Spleen (tissue), 11 donors: Measurements from ENCODE around the gene MSI1. TPM values are rescaled to one million over a fixed set of nuclear protein-coding genes. Genes with fewer than 3 reads are reported as not detected.

Experiments
- DNase-seq: peaks from one replicate; pipeline ENCODE4 v3.0.0-alpha.2; 2020
- H3K27ac ChIP-seq, 8 donors: fragments of 200-600 bp; sonication (generic) in 7 of 8; 1 replicate in 4 of 8; 2 replicates in 4 of 8; pipeline versions ENCODE4 v1.5.0 to v1.8.0; 2016 to 2021; ENCODE audit warnings: inconsistent platforms in 4 of 8, mild to moderate bottlenecking in 4 of 8, moderate library complexity in 1 of 8
- H3K27me3 ChIP-seq, 7 donors: fragments of 200-600 bp; sonication (generic) in 6 of 7; replicated peaks in 1 of 7; 1 replicate in 4 of 7; 2 replicates in 3 of 7; pipeline versions ENCODE4 v1.5.0 to v1.8.0; 2016 to 2021; ENCODE audit warnings: inconsistent platforms in 3 of 7, mild to moderate bottlenecking in 1 of 7
- H3K36me3 ChIP-seq, 6 donors: fragments of 200-600 bp; sonication (generic) in 5 of 6; 1 replicate in 4 of 6; 2 replicates in 2 of 6; pipeline versions ENCODE4 v1.5.0 to v1.8.0; 2016 to 2021; ENCODE audit warnings: inconsistent platforms in 2 of 6
- H3K4me1 ChIP-seq, 6 donors: fragments of 200-600 bp; sonication (generic) in 5 of 6; 1 replicate in 3 of 6; 2 replicates in 3 of 6; pipeline versions ENCODE4 v1.5.0 to v1.8.0; 2016 to 2021; ENCODE audit warnings: inconsistent platforms in 3 of 6
- H3K4me3 ChIP-seq, 8 donors: fragments of 200-600 bp; sonication (generic) in 7 of 8; 1 replicate in 4 of 8; 2 replicates in 4 of 8; pipeline versions ENCODE4 v1.5.0 to v1.8.0; 2016 to 2021; ENCODE audit warnings: inconsistent platforms in 4 of 8, mild to moderate bottlenecking in 4 of 8, moderate library complexity in 2 of 8
- H3K9me3 ChIP-seq, 8 donors: fragments of 200-600 bp; sonication (generic) in 7 of 8; 1 replicate in 4 of 8; 2 replicates in 4 of 8; pipeline versions ENCODE4 v1.5.0 to v1.8.0; 2016 to 2021; ENCODE audit warnings: inconsistent platforms in 4 of 8
- CTCF ChIP-seq, 11 experiments: fragments of 200-600 bp in 7 of 11; fragments of 450-650 bp in 4 of 11; sonication (generic) in 4 of 11; IDR thresholded peaks in 8 of 11; conservative IDR thresholded peaks in 3 of 11; 1 replicate in 7 of 11; 2 replicates in 4 of 11; pipeline versions ENCODE4 v1.4.0 to v1.8.0; 2016 to 2021; ENCODE audit warnings: antibody characterized with exemption in 11 of 11, inconsistent platforms in 4 of 11, mild to moderate bottlenecking in 1 of 11
- POLR2A ChIP-seq, 3 donors: fragments of 450-650 bp; IDR thresholded peaks; one replicate each; pipeline ENCODE4 v1.5.1; 2017; ENCODE audit warnings: antibody characterized with exemption in 3 of 3, mild to moderate bottlenecking in 1 of 3
- POLR2AphosphoS5 ChIP-seq, 3 donors: sonication (generic); formaldehyde crosslinking; IDR thresholded peaks; one replicate each; pipeline ENCODE4 v1.5.1; 2017; ENCODE audit warnings: antibody characterized with exemption in 3 of 3
- WGBS, 5 donors: extraction: QIAGEN DNeasy Blood & Tissue Kit in 3 of 5; methylation state at CpG; one replicate each; pipeline versions ENCODE4 v1.1.5 to v1.1.7; 2013 to 2018; 5-methylcytosine and 5-hydroxymethylcytosine counted together
- intact Hi-C: fragments of 100-400 bp; cut with DNase I; formaldehyde crosslinking; loops from one replicate; pipeline ENCODE4 v1.15.0; 2023; ENCODE audit warnings: low total_unique reads
- polyA plus RNA-seq, 3 donors: library from polyadenylated mRNA; stranded (reverse); fragments of 200-250 nt; gene quantifications; one replicate each; pipeline ENCODE4 v1.2.1, GENCODE V29; 2013
- total RNA-seq, 7 donors: library from RNA; depleted of rRNA in 3 of 7; stranded (reverse); fragments of >200 nt in 3 of 7; fragmentation: NEBNext Ultra II Directional in 4 of 7; extraction: Animal tissue kit (Norgen Biotek cat#: 25700) in 4 of 7; gene quantifications; one replicate each; pipeline versions ENCODE4 v1.1.0 to v1.2.1, GENCODE V29; 2016 to 2021
- donor health status: healthy with polysubstance abuse.
- donor health status: DM: no; HTN: no; CAD: no; lungs with moderate emphysema.
- donor health status: DM: no; HTN: no; CAD: no.
- donor health status: Bipolar disorder and iron deficiency.
- donor health status: healthy.
- donor health status: DM: no; HTN: no; CAD: no.
- donor health status: DM: yes; HTN: yes; CAD: no.

MSI1 gene
- total and polyA plus RNA-seq, 10 donors: 0.02 to 0.35 (median 0.03) TPM; not detected in 7

- TF ChIP-seq POLR2AphosphoS5 (IDR thresholded peaks at IDR 0.05): no peak
- TF ChIP-seq CTCF (IDR thresholded peaks at IDR 0.05 in 8 of 11, conservative IDR thresholded peaks at IDR 0.05 in 3 of 11): no peak
- no peak for TF ChIP-seq POLR2A (IDR thresholded peaks at IDR 0.05)
- intact Hi-C loops: no loop called here
- no peak overlapping the region for H3K27ac ChIP-seq
- peaks cover 0 to under 1% (median 0%) of the 10 kb centered on the region in 8 donors for H3K9me3 ChIP-seq
- H3K4me3 ChIP-seq: no peak overlapping the region
- no peaks in the 10 kb centered on the region for H3K36me3 ChIP-seq
- no peaks in the 10 kb centered on the region for H3K4me1 ChIP-seq
- H3K27me3 ChIP-seq: peaks cover 0 to 46% (median 0%) of the 10 kb centered on the region in 7 donors
- WGBS, 5 donors: 89 to 95% (median 91%) methylated on average over 8 of the region's 8 CpGs
- DNase-seq: no peak
These were observed 25.3 kb downstream of the MSI1 start for GRCh38 chr12:120343692-120344091.

- H3K27me3 ChIP-seq: peaks cover 0 to 42% (median 0%) of the 10 kb centered on the region in 7 donors
- H3K27ac ChIP-seq: no peak overlapping the region
- intact Hi-C loops: no loop called here
- no peak for TF ChIP-seq CTCF (IDR thresholded peaks at IDR 0.05 in 8 of 11, conservative IDR thresholded peaks at IDR 0.05 in 3 of 11)
- TF ChIP-seq POLR2A (IDR thresholded peaks at IDR 0.05): no peak
- no peak overlapping the region for H3K4me3 ChIP-seq
- no peaks in the 10 kb centered on the region for H3K4me1 ChIP-seq
- no peak for DNase-seq
- H3K36me3 ChIP-seq: no peaks in the 10 kb centered on the region
- peaks cover 0 to 7% (median 5%) of the 10 kb centered on the region in 8 donors for H3K9me3 ChIP-seq
- 62 to 82% (median 77%) methylated on average over 10 of the region's 10 CpGs for WGBS, 5 donors
These were observed 25.9 kb downstream of the MSI1 start for GRCh38 chr12:120343039-120343537.

GRCh38 chr12:120342175-120343038, 26.6 kb downstream of the MSI1 start:
- Histone ChIP-seq H3K27ac (no peak overlapping the region), H3K4me3 (no peak overlapping the region), H3K36me3 (no peaks in the 10 kb centered on the region), H3K9me3 (peaks cover 0 to 13% (median 11%) of the 10 kb centered on the region in 8 donors), H3K27me3 (peaks cover 0 to 35% (median 0%) of the 10 kb centered on the region in 7 donors), H3K4me1 (no peaks in the 10 kb centered on the region)
- intact Hi-C loops: no loop called here
- DNase-seq: no peak
- WGBS, 5 donors: 70 to 83% (median 72%) methylated on average over 27 to 30 of the region's 30 CpGs
- TF ChIP-seq POLR2A (IDR thresholded peaks at IDR 0.05) (no peak), CTCF (IDR thresholded peaks at IDR 0.05 in 8 of 11, conservative IDR thresholded peaks at IDR 0.05 in 3 of 11) (no peak), POLR2AphosphoS5 (IDR thresholded peaks at IDR 0.05) (no peak)

GRCh38 chr12:120339256-120339655, 29.7 kb downstream of the MSI1 start:
- intact Hi-C loops: no loop called here
- Histone ChIP-seq H3K36me3 (no peaks in the 10 kb centered on the region), H3K4me3 (no peak overlapping the region), H3K4me1 (no peaks in the 10 kb centered on the region), H3K9me3 (peaks cover 0 to 30% (median 25%) of the 10 kb centered on the region in 8 donors), H3K27me3 (peaks cover 0 to 24% (median 0%) of the 10 kb centered on the region in 7 donors), H3K27ac (no peak overlapping the region)
- TF ChIP-seq POLR2A (IDR thresholded peaks at IDR 0.05) (no peak), CTCF (IDR thresholded peaks at IDR 0.05 in 8 of 11, conservative IDR thresholded peaks at IDR 0.05 in 3 of 11) (no peak), POLR2AphosphoS5 (IDR thresholded peaks at IDR 0.05) (no peak)
- DNase-seq: no peak
- WGBS, 5 donors: 80 to 94% (median 93%) methylated on average over 4 of the region's 4 CpGs
